UCSD-AML1 (cell line): ENCODE data around the gene HDLBP.
"Not testable (repeated sequence)": the region's sequence is repeated elsewhere in the genome, so short reads cannot be mapped to it uniquely, and the experiment has no call there.

ENCODE experiments used
- DNase-seq: peaks from one replicate; lab custom pipeline; 2025; ENCODE audit not compliant: unreplicated experiment; lab: John Stamatoyannopoulos, UW

The HDLBP gene

DNA sequence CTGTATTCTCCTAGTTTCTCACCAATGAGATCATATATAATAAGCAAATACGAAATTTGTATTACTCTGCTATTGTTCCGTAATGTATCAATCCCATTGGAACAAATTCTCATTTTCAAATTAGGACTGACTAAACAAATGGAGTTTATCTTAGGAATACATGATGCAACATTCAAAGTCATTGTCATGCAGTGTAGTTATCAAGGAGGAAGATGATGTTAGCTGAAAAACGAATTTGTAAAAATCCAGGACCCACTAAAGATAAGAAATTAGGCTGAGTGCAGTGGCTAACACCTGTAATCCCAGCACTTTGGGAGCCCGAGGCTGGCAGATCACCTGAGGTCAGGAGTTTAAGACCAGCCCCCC, 15.1 kb upstream of the HDLBP start:
- no peak for DNase-seq

DNA sequence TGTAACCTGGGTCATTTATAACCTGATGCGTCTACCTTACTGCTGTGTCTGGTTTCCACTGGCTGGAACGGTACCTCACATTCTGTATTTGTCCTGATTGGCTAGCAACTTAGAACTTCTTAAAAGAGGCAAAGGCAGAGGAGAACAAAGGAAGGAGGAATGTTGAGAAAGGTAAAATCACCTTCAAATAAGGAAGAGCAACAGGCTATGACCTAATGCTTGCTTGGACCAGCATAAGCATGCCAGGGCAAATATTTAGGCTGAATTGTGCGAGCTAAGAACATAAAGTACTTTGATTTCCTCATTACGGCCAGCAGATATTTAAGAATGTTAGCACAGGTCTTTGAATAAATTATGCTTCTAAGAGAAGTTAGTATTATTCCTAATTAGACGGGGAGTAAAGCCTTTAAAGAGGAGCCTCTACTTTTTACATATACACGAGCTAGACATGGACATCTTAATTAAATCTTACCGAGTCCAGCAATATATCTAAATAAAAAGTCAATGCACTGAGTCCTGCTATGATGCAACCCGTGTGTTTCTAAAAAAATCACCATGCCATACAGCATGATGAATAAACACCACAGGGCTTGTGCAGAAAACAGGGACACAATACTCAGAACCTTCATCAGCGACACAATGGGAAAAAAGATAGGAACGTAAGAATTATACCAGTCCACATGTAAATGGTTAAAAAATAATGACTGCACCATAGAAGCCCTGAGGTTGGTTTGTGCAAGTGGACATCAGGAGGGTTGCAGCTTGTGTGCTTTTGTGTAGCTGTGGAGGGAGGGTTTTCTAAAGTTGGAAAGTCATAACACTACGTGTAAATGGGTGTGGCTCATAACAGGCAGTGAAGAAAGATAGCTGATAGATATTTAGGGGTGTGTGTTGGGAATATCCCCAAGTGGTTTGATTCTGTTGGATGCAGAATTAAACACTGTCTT, 14.5 kb upstream of the HDLBP start:
- no peak for DNase-seq

DNA sequence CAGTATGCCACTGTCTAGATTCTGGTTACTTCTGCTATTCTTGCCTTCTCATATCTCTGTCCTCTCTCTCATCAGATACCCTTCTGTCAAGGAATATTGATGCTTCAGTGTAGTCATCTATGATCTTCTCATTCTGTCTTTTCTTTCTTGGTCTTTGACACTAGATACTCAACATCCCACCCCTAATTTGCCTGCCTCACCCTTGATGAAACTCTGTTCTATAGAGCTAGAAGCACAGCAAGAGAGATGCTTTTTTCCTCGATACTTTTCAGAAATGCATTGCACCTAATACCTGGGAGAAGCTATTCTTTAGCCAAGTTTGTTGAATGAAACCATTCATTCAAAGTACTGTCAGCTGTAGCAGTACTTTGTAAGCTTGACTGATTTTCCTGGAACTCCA, 9.8 kb upstream of the HDLBP start:
- no peak for DNase-seq

DNA sequence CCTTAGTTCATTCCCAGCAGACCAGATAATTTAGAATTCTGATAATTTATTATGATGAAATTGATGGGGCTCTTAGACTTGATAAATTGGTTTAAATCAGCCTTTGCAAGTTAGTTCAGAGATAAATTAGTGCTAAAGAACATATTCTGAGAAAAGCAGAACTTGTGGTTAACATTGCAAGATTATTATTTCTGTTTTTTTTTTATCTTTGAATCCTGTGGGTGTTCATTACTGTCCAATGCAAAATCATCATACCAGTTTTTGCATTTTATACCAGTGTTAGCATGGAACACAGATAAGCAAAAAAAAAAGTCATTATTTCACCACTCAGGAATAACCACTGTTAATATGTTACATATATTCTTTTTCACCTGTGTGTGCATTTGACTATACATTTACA, 9.3 kb upstream of the HDLBP start:
- DNase-seq, result no peak

DNA sequence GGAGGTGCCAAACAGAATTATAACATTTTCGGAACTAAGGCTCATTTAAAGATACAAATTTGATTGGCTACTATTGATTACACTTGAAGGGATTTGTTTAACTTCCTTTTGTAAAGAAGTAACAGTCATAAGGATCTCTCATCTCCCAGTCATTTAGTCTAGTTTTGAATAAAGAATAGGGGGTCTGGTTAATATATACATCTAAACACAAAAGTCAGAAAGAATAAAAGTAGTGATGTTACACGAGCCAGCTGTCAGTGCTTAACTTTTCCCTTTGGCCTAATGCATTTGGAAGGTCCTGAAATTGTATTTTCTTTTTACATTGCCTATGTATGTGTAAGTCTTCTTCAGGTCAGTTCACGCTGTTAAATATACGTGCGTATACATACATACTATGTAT, 8.3 kb upstream of the HDLBP start:
- no peak for DNase-seq

DNA sequence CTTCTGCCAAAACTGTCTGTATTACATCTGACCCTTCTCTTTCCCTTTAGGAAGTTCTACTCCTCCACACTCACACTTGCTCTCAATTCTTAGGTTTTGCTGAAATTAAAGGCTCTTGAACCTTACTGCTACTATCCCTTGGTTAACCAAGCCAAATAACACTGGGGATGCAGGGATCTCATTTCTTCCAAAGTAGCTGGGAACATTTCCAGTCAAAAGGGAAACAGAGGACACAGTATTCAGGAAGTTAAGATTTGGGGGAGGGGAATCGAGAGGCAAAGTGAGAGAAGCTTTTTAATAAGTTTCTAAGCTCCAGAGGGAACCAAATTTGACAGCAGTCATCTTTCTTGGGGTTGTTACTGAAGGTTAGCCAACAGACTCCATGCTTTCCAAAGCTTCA, 6.4 kb upstream of the HDLBP start:
- DNase-seq, result no peak

DNA sequence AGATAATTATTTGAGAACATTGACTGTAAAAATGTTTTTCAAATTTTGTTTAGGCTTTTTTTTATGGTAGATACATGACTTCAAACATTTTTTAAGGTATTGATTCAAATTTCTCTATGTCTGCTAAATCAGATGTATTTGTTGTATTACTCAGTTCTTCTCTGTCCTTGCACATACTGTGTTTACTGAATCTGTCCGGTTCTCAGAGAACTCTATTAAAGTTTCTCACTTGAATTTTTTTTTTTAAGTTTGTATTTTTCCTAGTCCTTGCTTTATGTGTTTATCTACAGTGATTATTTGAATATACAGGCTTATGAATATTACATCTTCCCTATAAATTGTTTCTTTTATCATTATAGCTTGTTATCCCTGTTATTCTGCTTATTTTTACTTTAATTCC, 5.6 kb upstream of the HDLBP start:
- DNase-seq, result no peak

DNA sequence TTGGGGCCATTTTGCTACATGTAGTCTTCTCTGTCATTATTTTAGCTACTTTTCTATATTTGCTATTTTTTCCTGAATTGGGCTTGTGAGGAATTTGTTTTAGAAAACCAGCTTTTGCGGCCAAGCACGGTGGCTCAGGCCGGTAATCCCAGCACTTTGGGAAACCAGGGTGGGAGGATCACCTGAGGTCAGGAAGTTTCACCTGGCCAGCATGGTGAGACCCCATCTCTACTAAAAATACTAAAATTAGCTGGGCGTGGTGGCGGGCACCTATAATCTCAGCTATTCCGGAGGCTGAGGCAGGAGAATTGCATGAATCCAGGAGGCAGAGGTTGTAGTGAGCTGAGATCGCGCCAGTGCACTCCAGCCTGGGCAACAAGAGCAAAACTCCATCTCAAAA, 4.9 kb upstream of the HDLBP start:
- DNase-seq, result no peak

DNA sequence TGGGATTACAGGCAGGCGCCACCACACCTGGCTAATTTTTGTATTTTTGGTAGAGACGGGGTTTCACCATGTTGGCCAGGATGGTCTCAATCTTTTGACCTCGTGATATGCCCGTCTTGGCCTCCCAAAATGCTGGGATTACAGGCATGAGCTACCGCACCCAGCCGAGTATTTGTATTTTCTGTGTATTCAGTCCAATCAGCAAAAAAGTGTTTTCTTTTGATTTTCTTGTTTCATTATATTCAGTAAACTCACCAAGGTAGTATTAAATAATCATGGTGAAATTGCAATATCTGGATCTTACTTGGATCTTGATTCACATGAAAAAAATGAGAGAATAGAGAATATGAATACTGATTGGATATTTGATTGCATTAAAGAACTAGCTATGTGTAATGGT, 3.4 kb upstream of the HDLBP start:
- DNase-seq, result not testable (repeated sequence)

DNA sequence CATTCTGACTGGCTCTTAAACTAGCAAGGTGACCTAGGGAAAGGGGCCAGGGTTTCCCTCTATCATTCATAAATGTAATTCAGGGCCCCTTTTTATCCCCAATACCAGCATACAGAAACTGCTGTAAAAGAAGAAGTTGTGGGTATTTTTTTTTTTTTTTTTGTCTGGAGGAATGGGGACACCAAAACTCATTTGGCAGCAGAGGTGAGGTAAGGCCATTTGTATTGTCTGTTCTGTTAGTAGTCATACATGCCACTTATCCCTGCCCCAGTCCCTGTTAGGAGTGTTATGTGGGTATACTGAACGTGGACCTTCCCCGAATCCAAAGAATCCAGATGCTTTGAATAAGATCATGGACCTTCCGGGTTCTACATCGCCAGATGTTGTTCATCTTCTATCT, 1.9 kb upstream of the HDLBP start:
- no peak for DNase-seq

DNA sequence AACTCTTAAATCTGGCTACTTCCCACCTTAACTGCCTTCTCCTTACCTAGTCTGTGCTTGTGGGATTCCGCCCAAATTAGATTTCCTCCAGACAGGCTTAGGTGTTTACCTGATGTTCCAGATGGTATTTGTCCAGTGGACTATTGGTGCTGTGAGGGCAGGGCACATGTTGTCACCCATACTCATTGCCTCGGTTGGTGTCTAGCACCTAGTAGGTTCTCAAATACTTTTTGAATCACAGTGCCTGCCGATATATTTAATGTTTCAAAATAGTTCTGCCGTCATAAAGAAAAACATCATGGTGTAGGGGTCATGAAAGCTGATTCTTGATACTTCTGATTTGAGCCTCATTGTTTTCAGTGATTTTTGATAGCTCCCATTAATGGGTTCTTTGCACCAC, 1.4 kb upstream of the HDLBP start:
- no peak for DNase-seq

DNA sequence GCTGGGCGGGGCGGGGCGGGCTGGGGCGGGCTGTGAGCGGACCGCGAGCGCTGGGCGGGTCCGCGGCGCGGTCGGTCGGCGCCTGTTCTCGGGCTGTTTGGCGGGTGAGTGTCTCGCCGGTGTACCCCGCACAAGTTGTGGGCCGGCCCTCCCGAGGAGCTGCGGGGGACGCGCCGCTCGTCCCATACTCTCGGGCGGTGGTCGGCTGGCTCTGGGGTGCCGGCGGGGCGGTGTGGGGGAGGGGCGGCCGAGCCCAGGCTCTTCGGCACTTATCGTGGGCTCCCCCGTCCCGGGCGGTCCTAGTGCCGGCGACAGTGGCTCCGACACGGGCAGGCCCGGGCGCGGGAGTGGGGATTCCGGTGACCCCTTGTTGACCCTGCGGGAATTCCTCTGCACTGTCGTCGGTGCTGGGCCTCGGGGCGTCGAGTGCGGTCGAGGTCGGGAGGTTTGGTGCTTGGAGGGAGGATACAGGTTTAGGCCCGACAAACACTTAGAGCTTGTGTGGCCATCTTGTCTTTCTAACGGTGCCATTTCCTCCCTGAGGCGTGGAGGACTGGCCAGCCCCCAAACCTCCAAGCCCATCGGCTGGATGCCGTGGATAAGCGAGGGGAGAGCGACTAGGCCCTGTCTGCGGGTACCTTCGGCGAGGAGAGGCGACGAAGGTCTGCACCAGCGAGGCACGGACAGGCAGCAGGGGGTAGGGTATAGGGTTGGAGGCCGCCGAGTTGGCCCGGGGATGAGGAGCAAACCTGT, 583 bp upstream of the HDLBP start, which contains the start of gene SEPTIN2:
TSS of gene SEPTIN2 (plus strand) at position 47 of the 753 bp plus-strand sequence. CDS start 8,308 bp downstream, outside the sequence.
- DNase-seq, result peak; percentile 90

DNA sequence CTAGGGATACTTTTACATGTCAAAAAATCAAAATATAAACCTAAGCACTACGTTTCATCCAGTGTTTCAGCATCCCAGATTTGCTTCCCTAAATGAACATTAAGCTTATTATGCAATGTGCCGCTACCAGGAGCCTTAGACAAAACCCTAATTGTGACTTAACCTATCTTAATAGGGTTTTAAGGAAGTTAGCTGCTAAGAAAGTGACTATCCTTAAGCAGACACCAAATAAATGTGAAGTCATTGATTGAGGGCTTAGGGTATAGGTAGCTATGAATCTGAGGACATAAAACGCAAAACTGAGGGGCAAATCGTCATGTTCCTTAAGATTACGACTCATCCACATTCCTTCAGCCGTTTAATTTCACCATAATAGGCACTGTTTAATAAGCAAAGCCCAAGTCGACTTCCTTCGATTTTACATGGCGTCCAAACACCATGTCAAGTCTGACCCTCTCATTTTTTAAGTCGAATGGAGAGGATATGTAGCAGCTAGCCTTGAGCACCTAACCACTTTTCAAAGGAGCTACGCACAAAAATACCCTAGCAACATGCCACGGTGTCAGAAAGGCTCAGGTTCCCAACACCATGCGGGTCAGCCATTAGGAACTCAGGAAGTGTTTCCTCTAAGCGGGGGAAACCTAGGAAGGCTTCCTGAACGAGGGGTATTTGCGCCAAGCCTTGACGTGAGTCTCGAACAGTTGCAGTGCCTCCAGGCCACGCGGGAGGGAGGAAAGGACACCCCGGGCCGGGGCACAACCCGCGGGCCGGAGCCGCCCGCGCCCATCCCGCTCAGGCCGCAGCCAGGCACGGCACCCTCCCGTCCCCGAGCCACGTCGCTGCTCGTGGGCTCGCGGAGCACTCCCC, 1.0 kb downstream of the HDLBP start:
- DNase-seq, result no peak

DNA sequence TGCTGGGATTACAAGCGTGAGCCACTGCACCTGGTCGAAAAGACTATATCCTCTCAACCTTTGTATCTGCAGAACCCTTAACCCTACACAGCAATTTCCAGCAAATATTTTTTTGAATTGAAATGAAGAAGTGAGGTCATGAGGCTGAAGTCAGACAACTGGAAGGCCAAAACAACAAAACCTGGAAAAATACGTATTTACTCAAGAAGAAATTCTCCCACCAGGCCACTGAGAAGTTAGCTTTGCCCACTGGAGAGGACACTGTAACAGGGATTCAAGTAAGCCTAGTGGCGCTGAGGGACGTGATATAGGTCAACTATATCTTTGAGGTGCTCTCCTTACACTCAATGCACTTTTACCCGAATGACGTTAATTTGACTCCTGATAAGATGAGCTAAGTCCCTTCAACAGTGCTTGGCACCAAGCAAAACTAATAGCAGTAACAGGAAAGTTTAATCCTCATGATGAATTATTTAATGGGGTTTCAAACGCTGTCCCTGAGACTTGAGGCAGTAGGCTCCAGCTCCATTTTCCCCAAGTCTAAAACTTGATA, 1.9 kb downstream of the HDLBP start:
- no peak for DNase-seq

DNA sequence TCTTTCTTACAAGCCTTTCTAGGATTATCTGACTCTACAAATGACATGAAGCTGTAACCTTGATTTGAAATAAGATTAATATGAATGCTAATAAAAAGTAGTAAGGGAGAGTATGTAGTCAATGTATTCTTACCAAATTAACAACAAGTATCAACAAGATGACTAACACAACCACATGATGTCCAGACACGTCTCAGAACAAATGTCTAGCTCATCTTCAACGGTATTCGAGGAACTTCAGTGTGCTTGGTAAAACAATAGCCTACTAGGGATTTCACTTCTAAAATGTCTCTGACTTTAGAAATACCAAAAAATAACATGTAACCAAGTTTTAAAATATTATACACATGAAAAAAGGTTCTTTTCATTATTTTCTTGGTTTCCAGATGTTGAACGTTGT, 3.4 kb downstream of the HDLBP start:
- no peak for DNase-seq

DNA sequence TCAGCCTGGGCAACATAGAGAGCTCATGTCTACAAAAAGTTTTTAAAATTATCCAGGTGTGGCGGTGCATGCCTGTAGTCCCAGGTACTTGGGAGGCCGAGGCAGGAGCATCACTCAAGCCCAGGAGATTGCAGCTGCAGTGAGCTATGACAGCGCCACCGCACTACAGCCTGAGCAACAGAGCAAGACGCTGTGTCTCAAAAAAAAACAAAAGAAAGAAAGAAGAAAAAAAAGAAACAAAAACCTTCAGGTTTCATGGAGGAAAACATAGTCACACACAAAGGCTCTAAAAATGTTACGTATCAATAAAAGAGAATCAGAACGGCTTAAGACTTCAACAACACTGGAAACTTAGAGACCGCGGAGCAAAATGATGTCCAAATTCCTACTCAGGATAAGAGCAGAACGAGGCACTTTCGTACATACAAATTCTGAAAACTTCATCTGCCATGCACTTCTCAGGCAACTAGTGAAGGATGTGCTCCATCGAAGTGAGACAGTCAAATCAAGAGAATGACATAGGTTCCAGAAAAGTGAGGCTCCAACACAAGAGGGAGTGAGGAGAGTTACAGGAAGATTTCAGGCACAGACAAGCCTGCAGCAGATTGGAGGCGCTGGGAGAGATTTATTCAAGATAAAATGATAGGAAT, 4.4 kb downstream of the HDLBP start:
- no peak for DNase-seq

DNA sequence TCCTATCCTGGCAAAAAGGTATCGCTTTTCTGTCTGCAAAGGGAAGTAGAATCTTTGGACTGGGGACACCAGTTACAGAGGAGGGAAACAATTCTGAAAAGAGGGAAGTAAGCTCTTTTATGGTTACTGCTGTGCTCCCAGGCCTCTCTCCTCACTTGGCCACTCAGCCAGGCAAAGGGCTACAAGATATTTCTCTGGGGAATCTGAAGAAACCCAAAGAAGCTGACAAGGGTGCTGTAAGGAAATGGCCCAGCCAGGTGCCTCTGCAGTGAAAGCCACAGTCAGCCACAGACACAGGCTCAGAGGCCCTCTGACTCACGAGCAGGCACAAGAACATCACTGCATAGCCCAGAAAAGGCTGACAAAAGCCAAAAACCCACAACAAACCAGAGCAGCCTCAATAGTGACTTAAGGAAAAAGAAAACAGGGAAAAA, 5.8 kb downstream of the HDLBP start:
- peak; percentile 44 for DNase-seq

DNA sequence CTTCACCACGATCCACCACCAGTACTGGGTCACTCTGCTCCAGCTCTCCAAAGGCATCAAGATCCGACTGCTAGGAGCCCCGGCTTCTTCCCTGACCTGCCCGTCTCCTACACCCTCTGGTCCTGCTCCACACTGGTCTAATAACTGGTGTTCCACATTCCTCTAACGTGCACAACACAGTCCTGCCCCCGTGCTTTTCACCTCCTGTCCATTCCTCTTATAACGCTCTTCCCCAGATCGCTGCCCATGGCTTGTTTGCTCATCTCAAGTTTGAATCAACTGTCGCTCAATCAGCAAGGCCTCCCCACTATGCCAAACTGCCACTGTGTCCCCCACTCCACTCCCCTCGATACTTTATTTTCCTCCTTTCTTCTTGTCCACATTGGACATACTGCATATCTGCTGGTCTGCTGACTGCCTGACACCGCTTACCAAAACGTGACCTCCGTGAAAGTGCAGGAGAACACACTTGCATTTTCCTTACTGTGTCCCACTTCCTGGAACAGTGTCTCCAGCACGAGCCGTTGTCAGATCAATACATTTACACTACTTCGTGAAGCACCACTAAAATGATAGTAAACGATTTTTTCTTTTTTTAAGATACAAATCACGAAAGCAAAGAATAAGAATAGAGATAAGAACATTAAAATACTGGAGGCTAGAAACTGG, 6.5 kb downstream of the HDLBP start:
- no peak for DNase-seq

DNA sequence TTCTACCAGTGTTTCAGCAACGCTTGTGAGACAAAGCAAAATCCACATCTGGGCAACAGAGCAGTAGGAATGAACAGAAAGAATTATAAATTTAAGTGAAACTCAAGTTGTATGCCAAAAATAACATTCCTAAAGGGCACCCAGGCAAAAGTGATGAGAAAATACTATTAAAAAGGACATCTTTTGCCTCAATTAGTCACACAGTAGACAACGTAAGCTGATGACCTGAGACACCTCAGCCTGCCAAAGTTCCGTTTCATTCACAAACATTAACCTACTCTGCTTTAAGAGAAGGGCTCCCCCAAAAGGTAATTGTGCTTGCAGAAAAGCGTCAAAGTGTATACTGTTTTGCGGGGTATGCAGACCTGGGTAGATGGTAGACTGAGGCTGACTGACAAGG, 7.2 kb downstream of the HDLBP start:
- no peak for DNase-seq

DNA sequence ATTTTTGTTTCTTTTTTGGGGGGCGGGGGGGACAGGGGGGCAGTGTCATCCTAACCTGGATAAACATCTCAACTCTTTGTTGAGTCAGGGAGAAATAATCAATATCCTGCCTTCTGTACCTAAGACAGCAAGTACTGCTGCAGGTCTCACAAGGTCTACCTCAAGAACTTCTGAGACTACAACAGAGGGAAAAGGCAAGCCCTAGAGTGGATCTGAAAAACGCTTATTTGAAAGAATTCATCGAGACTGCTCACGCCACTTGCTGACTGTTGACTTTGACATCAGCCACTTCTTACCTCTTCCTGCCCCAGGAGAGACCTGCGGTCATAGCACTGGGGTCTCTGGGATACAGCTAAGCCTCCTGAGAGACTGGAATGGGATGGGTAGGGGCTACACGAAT, 8.4 kb downstream of the HDLBP start:
- no peak for DNase-seq
